WTC11 (cell line): ENCODE data around the gene ARMCX6. TPM values are rescaled to one million over a fixed set of nuclear protein-coding genes. Genes with fewer than 3 reads are reported as not detected.

Source experiments
- CREM ChIP-seq: sonication (generic); formaldehyde crosslinking; IDR thresholded peaks from 2 replicates; pipeline ENCODE4 v1.8.1; 2022; ENCODE audit warnings: mild to moderate bottlenecking, missing genetic modification reagents, moderate library complexity
- ESRRA ChIP-seq: sonication (generic); formaldehyde crosslinking; IDR thresholded peaks from 2 replicates; pipeline ENCODE4 v1.8.1; 2022; ENCODE audit warnings: mild to moderate bottlenecking, missing genetic modification reagents, borderline replicate concordance
- FOXJ3 ChIP-seq: sonication (generic); formaldehyde crosslinking; IDR thresholded peaks from 2 replicates; pipeline ENCODE4 v1.9.0; 2021; ENCODE audit warnings: missing genetic modification reagents, mild to moderate bottlenecking, borderline replicate concordance
- FOXK1 ChIP-seq: sonication (generic); formaldehyde crosslinking; IDR thresholded peaks from 2 replicates; pipeline ENCODE4 v1.8.0; 2022; ENCODE audit warnings: mild to moderate bottlenecking, moderate library complexity, missing genetic modification reagents
- FOXP1 ChIP-seq: sonication (generic); formaldehyde crosslinking; IDR thresholded peaks from 2 replicates; pipeline ENCODE4 v1.8.0; 2022; ENCODE audit warnings: missing genetic modification reagents, mild to moderate bottlenecking, moderate library complexity, borderline replicate concordance
- HMGA2 ChIP-seq: fragments of 250-450 bp; sonication (Bioruptor Pico); IDR thresholded peaks from 2 replicates; pipeline ENCODE4 v1.4.0; 2021; ENCODE audit warnings: mild to moderate bottlenecking, moderate library complexity
- MYBL2 ChIP-seq: sonication (generic); formaldehyde crosslinking; IDR thresholded peaks from 2 replicates; pipeline ENCODE4 v1.8.1; 2023; ENCODE audit warnings: mild to moderate bottlenecking, moderate library complexity, missing genetic modification reagents
- NFYB ChIP-seq: sonication (generic); formaldehyde crosslinking; conservative IDR thresholded peaks from 2 replicates; pipeline ENCODE4 v1.8.0; 2022; ENCODE audit warnings: low read depth, missing genetic modification reagents
- TCF7 ChIP-seq: sonication (generic); formaldehyde crosslinking; IDR thresholded peaks from 2 replicates; pipeline ENCODE4 v1.8.0; 2022; ENCODE audit warnings: mild to moderate bottlenecking, low read depth, missing genetic modification reagents, moderate library complexity
- ZNF423 ChIP-seq: fragments of 250-450 bp; sonication (Bioruptor Pico); IDR thresholded peaks from 2 replicates; pipeline ENCODE4 v2.1.2; 2022; ENCODE audit warnings: mild to moderate bottlenecking, moderate library complexity
- total RNA-seq: library from RNA; stranded (reverse); gene quantifications from 3 replicates; pipeline ENCODE4 v1.2.3, GENCODE V29; 2021
- TF ChIP-seq, protein P1 (sequence below): sonication (generic); formaldehyde crosslinking; IDR thresholded peaks from 2 replicates; pipeline ENCODE4 v1.8.1; 2023; ENCODE audit warnings: mild to moderate bottlenecking, missing genetic modification reagents
- TF ChIP-seq, protein P2 (sequence below): sonication (generic); formaldehyde crosslinking; IDR thresholded peaks from 2 replicates; pipeline ENCODE4 v1.8.1; 2022; ENCODE audit warnings: low read depth, mild to moderate bottlenecking, moderate library complexity, missing genetic modification reagents, borderline replicate concordance
- TF ChIP-seq, protein P3 (sequence below): sonication (generic); formaldehyde crosslinking; IDR thresholded peaks from 2 replicates; pipeline ENCODE4 v1.8.1; 2022; ENCODE audit warnings: mild to moderate bottlenecking, moderate library complexity, missing genetic modification reagents
- TF ChIP-seq, protein P4 (sequence below): sonication (generic); formaldehyde crosslinking; IDR thresholded peaks from 2 replicates; pipeline ENCODE4 v1.8.1; 2023; ENCODE audit warnings: mild to moderate bottlenecking, missing genetic modification reagents, moderate library complexity
- TF ChIP-seq, protein P5 (sequence below): sonication (generic); formaldehyde crosslinking; IDR thresholded peaks from 2 replicates; pipeline ENCODE4 v1.8.0; 2022; ENCODE audit warnings: mild to moderate bottlenecking, missing genetic modification reagents
- TF ChIP-seq, protein P6 (sequence below): sonication (generic); formaldehyde crosslinking; IDR thresholded peaks from 2 replicates; pipeline ENCODE4 v1.8.1; 2022; ENCODE audit warnings: mild to moderate bottlenecking, missing genetic modification reagents, moderate library complexity, borderline replicate concordance
- TF ChIP-seq, protein P7 (sequence below): sonication (generic); formaldehyde crosslinking; IDR thresholded peaks from 2 replicates; pipeline ENCODE4 v1.8.1; 2022; ENCODE audit warnings: missing genetic modification reagents, borderline replicate concordance
- TF ChIP-seq, protein P8 (sequence below): sonication (generic); formaldehyde crosslinking; IDR thresholded peaks from 2 replicates; pipeline ENCODE4 v1.8.0; 2022; ENCODE audit warnings: mild to moderate bottlenecking, missing genetic modification reagents
- TF ChIP-seq, protein P9 (sequence below): sonication (generic); formaldehyde crosslinking; IDR thresholded peaks from 2 replicates; pipeline ENCODE4 v1.8.0; 2022; ENCODE audit warnings: mild to moderate bottlenecking, missing genetic modification reagents
- TF ChIP-seq, protein P10 (sequence below): fragments of 250-450 bp; sonication (Bioruptor Pico); IDR thresholded peaks from 2 replicates; pipeline ENCODE4 v1.8.0; 2021; ENCODE audit warnings: mild to moderate bottlenecking
- TF ChIP-seq, protein P11 (sequence below): sonication (generic); formaldehyde crosslinking; IDR thresholded peaks from 2 replicates; pipeline ENCODE4 v1.8.1; 2023; ENCODE audit warnings: mild to moderate bottlenecking, missing genetic modification reagents, borderline replicate concordance
- TF ChIP-seq, protein P12 (sequence below): sonication (generic); formaldehyde crosslinking; IDR thresholded peaks from 2 replicates; pipeline ENCODE4 v1.8.1; 2023; ENCODE audit warnings: mild to moderate bottlenecking, missing genetic modification reagents

ARMCX6 gene
- total RNA-seq, 1 experiment from 2014 or later, result 27.0 TPM

DNA sequence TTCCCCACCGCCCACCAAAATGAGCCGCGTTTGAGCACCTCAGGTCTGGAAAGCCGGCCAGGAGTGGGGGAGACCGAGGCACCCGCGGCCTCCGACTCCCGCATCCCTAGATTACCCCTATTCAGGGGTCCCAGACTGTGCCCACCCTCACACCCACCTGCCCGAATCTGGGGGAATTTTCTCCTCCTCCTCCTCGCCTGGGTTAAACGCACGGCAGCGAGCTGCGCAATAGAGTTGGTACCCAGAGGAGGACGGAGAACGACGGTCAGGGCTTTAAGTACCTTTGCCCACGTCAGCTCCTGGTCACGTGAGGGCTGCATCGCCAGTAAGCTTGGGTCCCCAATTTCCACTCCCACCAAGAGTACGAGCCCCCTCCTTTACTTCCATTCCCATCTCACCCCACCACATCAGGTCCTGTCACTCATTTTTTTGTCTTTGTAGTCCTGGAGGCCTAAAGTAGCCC lies 41.8 kb upstream of the ARMCX6 start, which contains the start of gene ARMCX2 (continued):
- TF ChIP-seq, protein P1, sequence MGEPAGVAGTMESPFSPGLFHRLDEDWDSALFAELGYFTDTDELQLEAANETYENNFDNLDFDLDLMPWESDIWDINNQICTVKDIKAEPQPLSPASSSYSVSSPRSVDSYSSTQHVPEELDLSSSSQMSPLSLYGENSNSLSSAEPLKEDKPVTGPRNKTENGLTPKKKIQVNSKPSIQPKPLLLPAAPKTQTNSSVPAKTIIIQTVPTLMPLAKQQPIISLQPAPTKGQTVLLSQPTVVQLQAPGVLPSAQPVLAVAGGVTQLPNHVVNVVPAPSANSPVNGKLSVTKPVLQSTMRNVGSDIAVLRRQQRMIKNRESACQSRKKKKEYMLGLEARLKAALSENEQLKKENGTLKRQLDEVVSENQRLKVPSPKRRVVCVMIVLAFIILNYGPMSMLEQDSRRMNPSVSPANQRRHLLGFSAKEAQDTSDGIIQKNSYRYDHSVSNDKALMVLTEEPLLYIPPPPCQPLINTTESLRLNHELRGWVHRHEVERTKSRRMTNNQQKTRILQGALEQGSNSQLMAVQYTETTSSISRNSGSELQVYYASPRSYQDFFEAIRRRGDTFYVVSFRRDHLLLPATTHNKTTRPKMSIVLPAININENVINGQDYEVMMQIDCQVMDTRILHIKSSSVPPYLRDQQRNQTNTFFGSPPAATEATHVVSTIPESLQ (CRISPR knock-in tag), result no peak
- no peak for TF ChIP-seq ZNF423 (CRISPR knock-in tag)
- TF ChIP-seq HMGA2, result no peak
- no peak for TF ChIP-seq FOXK1 (CRISPR knock-in tag)
- TF ChIP-seq CREM, result no peak
- TF ChIP-seq, protein P2, sequence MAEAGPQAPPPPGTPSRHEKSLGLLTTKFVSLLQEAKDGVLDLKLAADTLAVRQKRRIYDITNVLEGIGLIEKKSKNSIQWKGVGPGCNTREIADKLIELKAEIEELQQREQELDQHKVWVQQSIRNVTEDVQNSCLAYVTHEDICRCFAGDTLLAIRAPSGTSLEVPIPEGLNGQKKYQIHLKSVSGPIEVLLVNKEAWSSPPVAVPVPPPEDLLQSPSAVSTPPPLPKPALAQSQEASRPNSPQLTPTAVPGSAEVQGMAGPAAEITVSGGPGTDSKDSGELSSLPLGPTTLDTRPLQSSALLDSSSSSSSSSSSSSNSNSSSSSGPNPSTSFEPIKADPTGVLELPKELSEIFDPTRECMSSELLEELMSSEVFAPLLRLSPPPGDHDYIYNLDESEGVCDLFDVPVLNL (CRISPR knock-in tag), result no peak
- TF ChIP-seq, protein P3, sequence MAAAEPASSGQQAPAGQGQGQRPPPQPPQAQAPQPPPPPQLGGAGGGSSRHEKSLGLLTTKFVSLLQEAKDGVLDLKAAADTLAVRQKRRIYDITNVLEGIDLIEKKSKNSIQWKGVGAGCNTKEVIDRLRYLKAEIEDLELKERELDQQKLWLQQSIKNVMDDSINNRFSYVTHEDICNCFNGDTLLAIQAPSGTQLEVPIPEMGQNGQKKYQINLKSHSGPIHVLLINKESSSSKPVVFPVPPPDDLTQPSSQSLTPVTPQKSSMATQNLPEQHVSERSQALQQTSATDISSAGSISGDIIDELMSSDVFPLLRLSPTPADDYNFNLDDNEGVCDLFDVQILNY (CRISPR knock-in tag), result no peak
- TF ChIP-seq, protein P4, sequence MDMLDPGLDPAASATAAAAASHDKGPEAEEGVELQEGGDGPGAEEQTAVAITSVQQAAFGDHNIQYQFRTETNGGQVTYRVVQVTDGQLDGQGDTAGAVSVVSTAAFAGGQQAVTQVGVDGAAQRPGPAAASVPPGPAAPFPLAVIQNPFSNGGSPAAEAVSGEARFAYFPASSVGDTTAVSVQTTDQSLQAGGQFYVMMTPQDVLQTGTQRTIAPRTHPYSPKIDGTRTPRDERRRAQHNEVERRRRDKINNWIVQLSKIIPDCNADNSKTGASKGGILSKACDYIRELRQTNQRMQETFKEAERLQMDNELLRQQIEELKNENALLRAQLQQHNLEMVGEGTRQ, result peak; percentile 96
- TF ChIP-seq, protein P5, sequence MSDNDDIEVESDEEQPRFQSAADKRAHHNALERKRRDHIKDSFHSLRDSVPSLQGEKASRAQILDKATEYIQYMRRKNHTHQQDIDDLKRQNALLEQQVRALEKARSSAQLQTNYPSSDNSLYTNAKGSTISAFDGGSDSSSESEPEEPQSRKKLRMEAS (CRISPR knock-in tag), result no peak
- TF ChIP-seq, protein P6, sequence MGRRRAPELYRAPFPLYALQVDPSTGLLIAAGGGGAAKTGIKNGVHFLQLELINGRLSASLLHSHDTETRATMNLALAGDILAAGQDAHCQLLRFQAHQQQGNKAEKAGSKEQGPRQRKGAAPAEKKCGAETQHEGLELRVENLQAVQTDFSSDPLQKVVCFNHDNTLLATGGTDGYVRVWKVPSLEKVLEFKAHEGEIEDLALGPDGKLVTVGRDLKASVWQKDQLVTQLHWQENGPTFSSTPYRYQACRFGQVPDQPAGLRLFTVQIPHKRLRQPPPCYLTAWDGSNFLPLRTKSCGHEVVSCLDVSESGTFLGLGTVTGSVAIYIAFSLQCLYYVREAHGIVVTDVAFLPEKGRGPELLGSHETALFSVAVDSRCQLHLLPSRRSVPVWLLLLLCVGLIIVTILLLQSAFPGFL (CRISPR knock-in tag), result no peak
- no peak for TF ChIP-seq TCF7
- TF ChIP-seq, protein P7, sequence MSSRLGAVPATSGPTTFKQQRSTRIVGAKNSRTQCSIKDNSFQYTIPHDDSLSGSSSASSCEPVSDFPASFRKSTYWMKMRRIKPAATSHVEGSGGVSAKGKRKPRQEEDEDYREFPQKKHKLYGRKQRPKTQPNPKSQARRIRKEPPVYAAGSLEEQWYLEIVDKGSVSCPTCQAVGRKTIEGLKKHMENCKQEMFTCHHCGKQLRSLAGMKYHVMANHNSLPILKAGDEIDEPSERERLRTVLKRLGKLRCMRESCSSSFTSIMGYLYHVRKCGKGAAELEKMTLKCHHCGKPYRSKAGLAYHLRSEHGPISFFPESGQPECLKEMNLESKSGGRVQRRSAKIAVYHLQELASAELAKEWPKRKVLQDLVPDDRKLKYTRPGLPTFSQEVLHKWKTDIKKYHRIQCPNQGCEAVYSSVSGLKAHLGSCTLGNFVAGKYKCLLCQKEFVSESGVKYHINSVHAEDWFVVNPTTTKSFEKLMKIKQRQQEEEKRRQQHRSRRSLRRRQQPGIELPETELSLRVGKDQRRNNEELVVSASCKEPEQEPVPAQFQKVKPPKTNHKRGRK, result no peak
- TF ChIP-seq, protein P8, sequence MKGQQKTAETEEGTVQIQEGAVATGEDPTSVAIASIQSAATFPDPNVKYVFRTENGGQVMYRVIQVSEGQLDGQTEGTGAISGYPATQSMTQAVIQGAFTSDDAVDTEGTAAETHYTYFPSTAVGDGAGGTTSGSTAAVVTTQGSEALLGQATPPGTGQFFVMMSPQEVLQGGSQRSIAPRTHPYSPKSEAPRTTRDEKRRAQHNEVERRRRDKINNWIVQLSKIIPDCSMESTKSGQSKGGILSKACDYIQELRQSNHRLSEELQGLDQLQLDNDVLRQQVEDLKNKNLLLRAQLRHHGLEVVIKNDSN (CRISPR knock-in tag), result peak; percentile 95
- no peak for TF ChIP-seq FOXJ3 (CRISPR knock-in tag)
- TF ChIP-seq MYBL2, result no peak
- peak; percentile 40; the same call in 1 of the 2 replicates for TF ChIP-seq NFYB (CRISPR knock-in tag)
- TF ChIP-seq, protein P9, sequence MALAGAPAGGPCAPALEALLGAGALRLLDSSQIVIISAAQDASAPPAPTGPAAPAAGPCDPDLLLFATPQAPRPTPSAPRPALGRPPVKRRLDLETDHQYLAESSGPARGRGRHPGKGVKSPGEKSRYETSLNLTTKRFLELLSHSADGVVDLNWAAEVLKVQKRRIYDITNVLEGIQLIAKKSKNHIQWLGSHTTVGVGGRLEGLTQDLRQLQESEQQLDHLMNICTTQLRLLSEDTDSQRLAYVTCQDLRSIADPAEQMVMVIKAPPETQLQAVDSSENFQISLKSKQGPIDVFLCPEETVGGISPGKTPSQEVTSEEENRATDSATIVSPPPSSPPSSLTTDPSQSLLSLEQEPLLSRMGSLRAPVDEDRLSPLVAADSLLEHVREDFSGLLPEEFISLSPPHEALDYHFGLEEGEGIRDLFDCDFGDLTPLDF (CRISPR knock-in tag), result no peak
- no peak for TF ChIP-seq FOXP1 (CRISPR knock-in tag)
- TF ChIP-seq, protein P10, sequence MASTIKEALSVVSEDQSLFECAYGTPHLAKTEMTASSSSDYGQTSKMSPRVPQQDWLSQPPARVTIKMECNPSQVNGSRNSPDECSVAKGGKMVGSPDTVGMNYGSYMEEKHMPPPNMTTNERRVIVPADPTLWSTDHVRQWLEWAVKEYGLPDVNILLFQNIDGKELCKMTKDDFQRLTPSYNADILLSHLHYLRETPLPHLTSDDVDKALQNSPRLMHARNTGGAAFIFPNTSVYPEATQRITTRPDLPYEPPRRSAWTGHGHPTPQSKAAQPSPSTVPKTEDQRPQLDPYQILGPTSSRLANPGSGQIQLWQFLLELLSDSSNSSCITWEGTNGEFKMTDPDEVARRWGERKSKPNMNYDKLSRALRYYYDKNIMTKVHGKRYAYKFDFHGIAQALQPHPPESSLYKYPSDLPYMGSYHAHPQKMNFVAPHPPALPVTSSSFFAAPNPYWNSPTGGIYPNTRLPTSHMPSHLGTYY (CRISPR knock-in tag), result no peak
- TF ChIP-seq, protein P11, sequence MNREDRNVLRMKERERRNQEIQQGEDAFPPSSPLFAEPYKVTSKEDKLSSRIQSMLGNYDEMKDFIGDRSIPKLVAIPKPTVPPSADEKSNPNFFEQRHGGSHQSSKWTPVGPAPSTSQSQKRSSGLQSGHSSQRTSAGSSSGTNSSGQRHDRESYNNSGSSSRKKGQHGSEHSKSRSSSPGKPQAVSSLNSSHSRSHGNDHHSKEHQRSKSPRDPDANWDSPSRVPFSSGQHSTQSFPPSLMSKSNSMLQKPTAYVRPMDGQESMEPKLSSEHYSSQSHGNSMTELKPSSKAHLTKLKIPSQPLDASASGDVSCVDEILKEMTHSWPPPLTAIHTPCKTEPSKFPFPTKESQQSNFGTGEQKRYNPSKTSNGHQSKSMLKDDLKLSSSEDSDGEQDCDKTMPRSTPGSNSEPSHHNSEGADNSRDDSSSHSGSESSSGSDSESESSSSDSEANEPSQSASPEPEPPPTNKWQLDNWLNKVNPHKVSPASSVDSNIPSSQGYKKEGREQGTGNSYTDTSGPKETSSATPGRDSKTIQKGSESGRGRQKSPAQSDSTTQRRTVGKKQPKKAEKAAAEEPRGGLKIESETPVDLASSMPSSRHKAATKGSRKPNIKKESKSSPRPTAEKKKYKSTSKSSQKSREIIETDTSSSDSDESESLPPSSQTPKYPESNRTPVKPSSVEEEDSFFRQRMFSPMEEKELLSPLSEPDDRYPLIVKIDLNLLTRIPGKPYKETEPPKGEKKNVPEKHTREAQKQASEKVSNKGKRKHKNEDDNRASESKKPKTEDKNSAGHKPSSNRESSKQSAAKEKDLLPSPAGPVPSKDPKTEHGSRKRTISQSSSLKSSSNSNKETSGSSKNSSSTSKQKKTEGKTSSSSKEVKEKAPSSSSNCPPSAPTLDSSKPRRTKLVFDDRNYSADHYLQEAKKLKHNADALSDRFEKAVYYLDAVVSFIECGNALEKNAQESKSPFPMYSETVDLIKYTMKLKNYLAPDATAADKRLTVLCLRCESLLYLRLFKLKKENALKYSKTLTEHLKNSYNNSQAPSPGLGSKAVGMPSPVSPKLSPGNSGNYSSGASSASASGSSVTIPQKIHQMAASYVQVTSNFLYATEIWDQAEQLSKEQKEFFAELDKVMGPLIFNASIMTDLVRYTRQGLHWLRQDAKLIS (CRISPR knock-in tag), result no peak
- no peak for TF ChIP-seq ESRRA (CRISPR knock-in tag)
- TF ChIP-seq, protein P12, sequence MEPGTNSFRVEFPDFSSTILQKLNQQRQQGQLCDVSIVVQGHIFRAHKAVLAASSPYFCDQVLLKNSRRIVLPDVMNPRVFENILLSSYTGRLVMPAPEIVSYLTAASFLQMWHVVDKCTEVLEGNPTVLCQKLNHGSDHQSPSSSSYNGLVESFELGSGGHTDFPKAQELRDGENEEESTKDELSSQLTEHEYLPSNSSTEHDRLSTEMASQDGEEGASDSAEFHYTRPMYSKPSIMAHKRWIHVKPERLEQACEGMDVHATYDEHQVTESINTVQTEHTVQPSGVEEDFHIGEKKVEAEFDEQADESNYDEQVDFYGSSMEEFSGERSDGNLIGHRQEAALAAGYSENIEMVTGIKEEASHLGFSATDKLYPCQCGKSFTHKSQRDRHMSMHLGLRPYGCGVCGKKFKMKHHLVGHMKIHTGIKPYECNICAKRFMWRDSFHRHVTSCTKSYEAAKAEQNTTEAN (CRISPR knock-in tag), result no peak
